ENCODE data around the gene TBPL1.

DNA sequence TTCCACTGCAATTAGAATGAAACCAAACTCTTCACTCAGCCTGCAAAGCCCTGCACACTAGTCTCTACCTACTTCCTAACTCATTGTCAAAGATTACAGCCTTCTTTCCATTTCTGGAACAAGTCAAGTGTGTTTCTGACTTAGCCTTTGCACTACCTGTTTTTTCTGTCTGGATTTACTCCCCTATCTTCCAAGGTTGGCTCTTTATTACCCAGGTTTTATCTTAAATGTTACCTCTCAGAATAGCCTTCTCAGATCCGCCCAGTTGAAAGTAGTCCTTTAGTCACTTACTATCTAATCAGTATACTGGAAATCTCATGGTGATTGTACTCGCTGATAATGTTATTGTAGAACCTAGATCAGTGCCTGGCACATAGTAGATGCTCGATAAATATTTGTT lies 42.7 kb downstream of the TBPL1 start:
- TF ChIP-seq, protein P1, sequence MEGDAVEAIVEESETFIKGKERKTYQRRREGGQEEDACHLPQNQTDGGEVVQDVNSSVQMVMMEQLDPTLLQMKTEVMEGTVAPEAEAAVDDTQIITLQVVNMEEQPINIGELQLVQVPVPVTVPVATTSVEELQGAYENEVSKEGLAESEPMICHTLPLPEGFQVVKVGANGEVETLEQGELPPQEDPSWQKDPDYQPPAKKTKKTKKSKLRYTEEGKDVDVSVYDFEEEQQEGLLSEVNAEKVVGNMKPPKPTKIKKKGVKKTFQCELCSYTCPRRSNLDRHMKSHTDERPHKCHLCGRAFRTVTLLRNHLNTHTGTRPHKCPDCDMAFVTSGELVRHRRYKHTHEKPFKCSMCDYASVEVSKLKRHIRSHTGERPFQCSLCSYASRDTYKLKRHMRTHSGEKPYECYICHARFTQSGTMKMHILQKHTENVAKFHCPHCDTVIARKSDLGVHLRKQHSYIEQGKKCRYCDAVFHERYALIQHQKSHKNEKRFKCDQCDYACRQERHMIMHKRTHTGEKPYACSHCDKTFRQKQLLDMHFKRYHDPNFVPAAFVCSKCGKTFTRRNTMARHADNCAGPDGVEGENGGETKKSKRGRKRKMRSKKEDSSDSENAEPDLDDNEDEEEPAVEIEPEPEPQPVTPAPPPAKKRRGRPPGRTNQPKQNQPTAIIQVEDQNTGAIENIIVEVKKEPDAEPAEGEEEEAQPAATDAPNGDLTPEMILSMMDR (IDR thresholded peaks at IDR 0.05): no peak
- no peak for TF ChIP-seq EP300 (IDR thresholded peaks at IDR 0.05)
